Activated CD8-positive, alpha-beta memory T cell treated with anti-CD3 and anti-CD28 coated beads, Interleukin-2, amount 10 ng/mL, durations not matched to agents 7 days and 5 days (primary cell): Measurements from ENCODE around the gene CXXC1. TPM values are rescaled to one million over a fixed set of nuclear protein-coding genes. Genes with fewer than 3 reads are reported as not detected.

Experiments
- ATAC-seq: fragments of 150-1000 bp; cut with Tn5 transposase; one replicate; pipeline ENCODE4 v1.10.0; 2021; ENCODE audit warnings: moderate library complexity
- CTCF ChIA-PET: fragments of 350-600 bp; sonication (Branson Sonifier 250); formaldehyde crosslinking; loops from one replicate; lab custom pipeline; 2021; ENCODE audit warnings: antibody characterized with exemption; lab: Charles Lee
- DNase-seq: peaks from one replicate; pipeline ENCODE4 v3.0.0-alpha.2; 2020
- H3K27ac Mint-ChIP-seq: one replicate; pipeline ENCODE4 v1.8.0; 2021; ENCODE audit warnings: mild to moderate bottlenecking, mixed read lengths
- H3K27me3 Mint-ChIP-seq: one replicate; pipeline ENCODE4 v1.8.0; 2021; ENCODE audit warnings: mixed read lengths
- H3K36me3 Mint-ChIP-seq: one replicate; pipeline ENCODE4 v1.8.0; 2021; ENCODE audit warnings: mild to moderate bottlenecking, mixed read lengths
- H3K4me1 Mint-ChIP-seq: one replicate; pipeline ENCODE4 v1.8.0; 2021; ENCODE audit warnings: mixed read lengths
- H3K4me3 Mint-ChIP-seq: one replicate; pipeline ENCODE4 v1.8.0; 2021; ENCODE audit warnings: mild to moderate bottlenecking, moderate library complexity, mixed read lengths
- H3K9me3 Mint-ChIP-seq: one replicate; pipeline ENCODE4 v1.8.0; 2022; ENCODE audit warnings: low read depth, mixed read lengths
- total RNA-seq, 2 experiments: library from RNA; stranded (reverse); gene quantifications; one replicate each; pipeline ENCODE4 v1.2.3, GENCODE V29; 2021

The CXXC1 gene
- total RNA-seq, 2 experiments from 2014 or later, result 128 to 150 TPM

DNA sequence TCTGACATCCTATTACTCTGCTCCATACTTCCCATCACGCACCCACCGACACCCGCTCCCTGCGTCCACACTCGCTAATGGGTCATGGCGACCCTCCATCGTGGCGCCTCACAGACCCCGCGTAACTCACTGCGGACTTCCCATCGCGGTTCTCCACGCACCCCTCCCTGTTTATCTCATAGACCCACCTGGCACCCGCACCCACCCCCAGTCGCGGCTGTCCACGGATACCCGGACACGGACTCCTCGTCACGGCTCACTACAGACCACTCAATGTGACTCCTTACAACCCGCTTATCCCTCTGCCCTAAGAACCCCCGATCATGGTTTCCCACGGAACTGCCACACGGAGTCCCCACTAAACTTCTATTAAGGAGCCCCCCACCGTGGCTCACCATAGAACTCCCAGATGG is 458 bp downstream of the CXXC1 start:
- Mint-ChIP-seq H3K4me1 (peaks cover 45% of the 10 kb centered on the region), H3K27ac (peak overlapping the region; percentile 94), H3K27me3 (no peaks in the 10 kb centered on the region), H3K9me3 (no peaks in the 10 kb centered on the region), H3K36me3 (peaks cover 40% of the 10 kb centered on the region), H3K4me3 (peak overlapping the region; percentile 92)
- CTCF ChIA-PET, result no interaction called here
- DNase-seq, result no peak
- ATAC-seq, result no peak

DNA sequence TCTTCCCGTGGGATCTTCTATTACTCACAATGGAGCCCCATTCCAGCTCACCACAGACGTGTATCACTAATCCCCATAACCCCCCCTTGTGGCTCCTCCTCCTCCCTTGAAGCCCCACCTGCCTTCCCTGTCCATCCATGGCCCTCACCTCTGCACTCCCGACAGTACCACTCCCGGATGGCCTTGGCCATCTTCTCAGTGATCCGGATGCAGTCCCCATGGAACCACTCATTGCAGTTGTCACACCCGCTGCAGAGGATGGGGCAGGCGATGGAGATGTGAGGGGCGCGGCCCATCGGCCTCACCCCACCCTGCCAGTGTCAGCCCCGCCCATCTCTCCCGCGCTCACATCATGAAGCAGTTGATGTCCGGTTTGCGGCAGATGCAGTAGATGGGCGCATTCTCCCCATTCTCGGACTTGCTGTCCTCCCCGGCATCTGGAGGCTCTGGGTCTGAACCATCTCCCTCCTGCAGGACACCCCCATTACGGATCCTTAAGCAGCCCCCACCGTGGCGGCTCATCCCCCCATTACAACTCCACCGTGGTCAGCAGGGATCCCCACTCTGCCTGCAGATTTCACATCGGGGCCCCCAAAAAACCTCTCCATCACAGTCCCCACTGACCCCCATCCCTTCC is 983 bp downstream of the CXXC1 start:
- peaks cover 40% of the 10 kb centered on the region for H3K36me3 Mint-ChIP-seq
- H3K4me1 Mint-ChIP-seq, result peaks cover 45% of the 10 kb centered on the region
- ATAC-seq (no peak), DNase-seq (peak; percentile 80)
- H3K27me3 Mint-ChIP-seq, result no peaks in the 10 kb centered on the region
- no peaks in the 10 kb centered on the region for H3K9me3 Mint-ChIP-seq
- H3K27ac Mint-ChIP-seq, result peak overlapping the region; percentile 94
- CTCF ChIA-PET, result no interaction called here
- peak overlapping the region; percentile 92 for H3K4me3 Mint-ChIP-seq

DNA sequence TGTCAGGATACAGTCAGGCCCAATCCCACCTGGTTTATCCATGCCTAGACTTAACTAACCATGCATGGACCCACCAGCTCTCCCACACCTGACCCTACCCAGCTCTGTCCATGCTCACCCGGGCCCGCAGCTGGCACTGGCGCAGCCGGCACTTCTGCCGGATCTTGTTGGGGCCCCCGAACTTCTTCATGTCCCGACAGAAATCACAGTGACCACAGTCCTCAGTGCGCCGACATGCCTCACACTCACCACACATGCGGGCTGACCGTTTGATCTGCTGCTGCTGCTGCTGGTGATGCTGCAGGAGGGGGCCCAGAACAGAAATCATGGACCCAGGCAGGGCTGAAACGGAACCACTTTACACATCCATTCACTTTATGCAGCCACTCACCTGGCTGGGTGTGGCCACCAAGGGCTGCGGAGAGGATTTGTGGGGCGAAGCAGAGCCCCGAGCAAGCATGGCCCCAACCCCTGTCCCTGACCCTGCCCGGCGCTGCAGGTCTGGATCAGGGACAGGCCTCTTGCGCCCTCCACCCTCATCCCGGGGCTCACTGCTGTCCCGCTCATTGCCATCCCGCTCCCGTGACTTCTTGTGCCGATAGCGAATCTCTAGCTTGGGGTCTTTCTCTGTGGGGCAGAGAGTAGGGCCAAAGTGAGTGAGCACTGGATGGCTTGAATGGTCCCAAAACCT is 1.7 kb downstream of the CXXC1 start:
- DNase-seq, result no peak
- Mint-ChIP-seq H3K27me3 (no peaks in the 10 kb centered on the region), H3K9me3 (no peaks in the 10 kb centered on the region), H3K4me3 (peak overlapping the region; percentile 92), H3K27ac (peak overlapping the region; percentile 94), H3K4me1 (peaks cover 45% of the 10 kb centered on the region), H3K36me3 (peaks cover 44% of the 10 kb centered on the region)
- no peak for ATAC-seq
- CTCF ChIA-PET, result no interaction called here

DNA sequence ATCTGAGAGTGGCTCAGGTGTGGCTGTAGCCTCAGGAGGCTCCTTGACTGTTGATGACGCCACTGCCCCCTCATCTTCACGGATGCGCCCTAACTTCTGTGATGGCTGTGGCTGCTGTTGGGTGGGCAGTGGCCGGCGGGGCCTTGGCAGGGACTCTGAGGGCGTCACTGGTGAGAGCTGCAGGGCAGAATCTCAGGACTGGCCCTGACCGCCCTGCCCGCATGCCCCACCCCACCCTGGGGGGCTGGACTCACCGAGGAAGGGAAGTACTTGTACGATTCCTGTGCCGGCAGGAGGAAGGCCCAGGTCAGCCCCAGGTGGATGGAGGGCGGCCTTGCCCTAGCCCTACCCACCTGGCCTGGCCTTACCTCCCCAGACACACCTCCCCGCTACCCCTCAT is 2.4 kb downstream of the CXXC1 start:
- Mint-ChIP-seq H3K36me3 (peaks cover 48% of the 10 kb centered on the region), H3K27me3 (no peaks in the 10 kb centered on the region), H3K9me3 (no peaks in the 10 kb centered on the region), H3K4me3 (no peak overlapping the region), H3K27ac (no peak overlapping the region), H3K4me1 (peaks cover 50% of the 10 kb centered on the region)
- CTCF ChIA-PET, result no interaction called here
- ATAC-seq (no peak), DNase-seq (no peak)

DNA sequence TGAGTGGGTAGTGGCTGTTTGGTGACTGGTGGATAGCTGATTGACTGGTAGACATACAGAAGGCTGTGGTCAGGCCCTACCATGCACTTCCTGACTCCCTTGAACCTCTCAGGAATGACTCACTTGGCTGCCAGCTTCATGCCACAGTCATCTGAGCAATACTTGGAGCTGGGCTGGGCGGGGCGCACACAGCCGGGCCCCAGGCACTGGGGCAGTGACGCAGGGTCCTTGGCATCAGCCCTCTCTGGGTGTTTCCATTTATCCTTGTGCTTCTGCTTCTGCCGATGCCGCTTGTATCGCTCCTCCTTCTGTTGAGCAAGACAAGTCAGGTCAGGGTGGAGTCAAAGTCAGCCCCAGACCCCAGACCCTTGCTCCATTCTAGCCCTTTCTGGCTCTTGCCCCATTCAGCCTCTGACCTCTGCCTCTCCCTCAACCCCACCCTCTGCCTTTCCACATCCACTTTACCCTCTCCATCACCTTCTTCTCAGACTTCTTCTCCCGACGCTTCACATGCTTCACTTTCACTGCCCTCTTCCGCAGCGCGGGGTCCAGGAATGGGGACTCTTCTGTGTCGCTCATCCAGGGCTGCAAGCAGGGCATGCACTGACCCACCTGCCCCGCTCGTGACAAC is 3.1 kb downstream of the CXXC1 start:
- Mint-ChIP-seq H3K4me1 (peaks cover 56% of the 10 kb centered on the region), H3K4me3 (no peak overlapping the region), H3K27ac (peak overlapping the region; percentile 41), H3K27me3 (no peaks in the 10 kb centered on the region), H3K9me3 (no peaks in the 10 kb centered on the region), H3K36me3 (peaks cover 48% of the 10 kb centered on the region)
- no peak for DNase-seq
- CTCF ChIA-PET, result no interaction called here
- ATAC-seq, result no peak

DNA sequence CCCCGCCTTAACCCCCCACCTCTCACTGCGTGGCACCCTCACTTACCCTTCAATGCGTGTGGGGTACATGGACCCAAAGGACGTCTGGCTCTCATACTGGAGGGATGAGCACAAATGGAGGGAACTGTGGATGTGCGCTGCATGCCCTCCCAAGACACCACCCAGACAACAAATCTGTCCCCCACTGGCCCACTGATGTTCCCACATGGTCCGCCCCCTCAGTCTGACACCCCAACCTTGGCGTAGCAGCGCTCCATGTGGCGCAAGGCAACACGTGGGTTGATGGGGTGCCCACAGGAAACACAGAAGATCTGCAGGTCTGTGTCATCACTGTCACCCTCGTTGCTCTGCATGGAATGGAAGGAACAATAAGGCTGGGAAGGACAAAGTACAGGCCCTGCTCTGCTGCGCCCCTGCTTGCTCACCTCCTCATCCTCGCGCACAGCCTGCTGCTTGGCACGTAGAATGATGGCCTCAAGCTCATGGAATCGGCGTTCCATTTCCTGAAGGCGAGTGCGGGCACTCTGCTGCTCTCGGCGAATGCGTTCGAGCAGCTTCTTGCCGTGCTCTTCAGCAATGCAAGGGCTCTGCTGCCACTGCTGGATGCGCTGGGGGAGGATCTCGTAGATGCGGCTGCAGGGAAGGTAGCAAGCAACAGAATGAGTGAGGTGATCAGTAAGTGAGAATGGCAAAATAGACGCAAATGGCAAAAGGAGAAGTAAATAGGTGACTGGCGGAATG is 3.9 kb downstream of the CXXC1 start:
- CTCF ChIA-PET, result interaction anchor here (2.9 kb wide), 1 partner anchor 15 kb away, joined by 16 read pairs; no protein-coding TSS in a partner anchor
- no peak for ATAC-seq
- Mint-ChIP-seq H3K36me3 (peaks cover 54% of the 10 kb centered on the region), H3K27ac (peak overlapping the region; percentile 41), H3K27me3 (no peaks in the 10 kb centered on the region), H3K4me3 (no peak overlapping the region), H3K4me1 (peaks cover 58% of the 10 kb centered on the region), H3K9me3 (no peaks in the 10 kb centered on the region)
- DNase-seq, result peak; percentile 52

DNA sequence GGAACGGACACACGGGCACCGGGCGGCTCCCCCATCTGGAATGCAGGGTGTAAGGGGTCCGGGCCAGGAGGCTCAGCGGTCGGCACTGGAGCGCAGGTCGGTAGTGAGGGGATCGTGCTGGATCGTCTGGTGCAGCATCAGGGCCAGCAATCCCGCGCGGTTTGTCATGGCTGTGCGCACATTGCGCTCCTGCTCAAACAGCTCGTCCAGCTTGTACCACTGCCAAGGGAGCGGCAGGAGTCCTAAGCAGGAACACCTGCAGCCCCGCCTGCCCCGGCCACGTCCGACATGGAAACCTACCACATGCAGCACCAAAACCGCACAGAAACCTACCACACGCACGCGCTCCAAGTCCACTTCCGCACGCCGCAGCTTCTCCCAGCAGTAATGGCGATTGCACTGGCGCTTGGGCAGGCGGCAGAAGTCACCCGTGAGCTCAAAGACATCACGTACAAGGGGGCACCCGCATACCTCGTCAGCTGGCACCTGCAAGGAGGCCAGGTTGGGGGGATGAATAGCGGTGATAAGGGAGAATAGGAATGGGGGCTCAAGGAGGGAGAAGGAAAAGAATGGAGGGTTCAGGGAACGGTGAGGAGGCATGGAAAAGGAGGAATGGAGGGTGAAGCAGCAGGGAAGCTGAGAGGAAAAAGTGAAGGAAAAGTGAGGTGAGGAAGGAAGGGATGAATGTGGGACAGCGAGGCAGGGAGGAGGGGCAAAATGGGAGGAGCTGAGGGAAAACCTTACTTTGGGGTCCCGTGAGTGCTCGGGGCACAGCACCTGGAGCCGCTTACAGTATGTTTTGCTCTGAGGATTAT is 4.8 kb downstream of the CXXC1 start:
- Mint-ChIP-seq H3K4me3 (peak overlapping the region; percentile 1), H3K27me3 (no peaks in the 10 kb centered on the region), H3K36me3 (peaks cover 57% of the 10 kb centered on the region), H3K27ac (peak overlapping the region; percentile 95), H3K9me3 (no peaks in the 10 kb centered on the region), H3K4me1 (peaks cover 60% of the 10 kb centered on the region)
- ATAC-seq (no peak), DNase-seq (no peak)
- CTCF ChIA-PET, result interaction anchor here (1.3 to 2.9 kb wide), 4 partner anchors 8 to 147 kb away, joined by 3 to 16 read pairs (median 4); no protein-coding TSS in a partner anchor

DNA sequence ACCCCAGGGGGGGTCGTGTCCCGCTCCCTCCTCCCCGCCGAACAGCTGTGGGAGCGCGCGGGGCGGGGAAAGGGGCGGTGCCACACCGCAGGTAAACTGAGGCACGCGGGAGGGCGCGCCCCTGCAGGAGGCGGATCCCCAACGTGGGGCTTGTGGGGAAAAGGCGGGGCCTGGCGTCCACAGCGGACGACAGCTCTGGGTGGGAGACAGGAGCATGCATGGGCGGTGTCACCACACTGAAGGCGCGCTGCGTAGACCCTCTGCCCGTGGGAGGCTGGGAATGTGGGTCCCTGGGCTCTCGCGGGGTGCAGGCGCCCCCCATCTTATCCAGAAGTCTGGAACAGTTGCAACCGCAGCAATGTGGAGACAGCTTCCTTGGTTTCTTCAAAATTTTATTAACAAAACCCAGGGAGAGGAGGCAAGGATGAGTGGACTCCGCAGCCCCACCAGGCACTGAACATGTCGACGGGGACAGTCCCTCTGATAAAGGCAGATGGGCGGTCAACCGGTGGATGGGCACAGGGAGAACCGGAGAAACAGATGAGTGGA is 5.4 kb downstream of the CXXC1 start:
- no peak for DNase-seq
- H3K27me3 Mint-ChIP-seq, result no peaks in the 10 kb centered on the region
- ATAC-seq, result no peak
- H3K27ac Mint-ChIP-seq, result peak overlapping the region; percentile 95
- peaks cover 60% of the 10 kb centered on the region for H3K4me1 Mint-ChIP-seq
- H3K4me3 Mint-ChIP-seq, result peak overlapping the region; percentile 99
- H3K9me3 Mint-ChIP-seq, result no peaks in the 10 kb centered on the region
- CTCF ChIA-PET, result interaction anchor here (0.7 to 2.9 kb wide), 8 partner anchors 8 to 148 kb away, joined by 3 to 22 read pairs (median 6); partner anchors contain the start of gene CFAP53
- peaks cover 53% of the 10 kb centered on the region for H3K36me3 Mint-ChIP-seq

DNA sequence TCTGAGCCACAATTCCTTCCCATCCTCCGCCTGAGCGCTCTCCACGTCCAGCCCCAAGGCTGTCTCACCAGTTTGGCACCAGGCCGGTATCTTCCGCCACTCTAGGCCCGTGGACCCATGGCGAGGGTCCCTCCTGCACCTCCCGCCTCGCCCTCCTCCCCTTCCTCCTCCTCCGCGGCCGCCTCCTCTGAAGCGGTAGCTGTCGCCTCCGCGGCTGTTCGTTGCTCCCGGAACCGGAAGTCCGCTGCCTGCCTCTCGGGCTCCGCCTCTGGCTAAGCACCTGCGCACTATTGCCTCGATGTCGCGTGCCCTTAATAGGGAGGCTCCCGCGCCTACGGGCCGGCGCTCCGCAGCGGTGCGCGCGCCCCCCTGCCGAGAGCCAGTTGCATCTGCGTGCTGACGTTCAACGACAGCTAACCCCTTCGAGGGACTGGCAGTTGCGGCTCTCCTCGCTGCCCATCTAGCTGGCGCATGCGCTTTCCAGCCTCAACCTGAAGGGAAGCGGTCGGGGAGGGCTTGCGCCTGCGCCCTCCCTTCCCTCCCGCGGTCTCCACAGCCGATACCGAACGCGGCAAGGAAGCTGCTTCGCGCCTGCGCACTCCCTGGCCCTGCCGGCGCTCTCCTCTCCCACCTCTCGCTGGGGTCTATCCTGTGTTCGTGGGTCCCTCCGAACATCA is 6.1 kb downstream of the CXXC1 start, which contains the start of gene MBD1:
TSS of gene MBD1 (minus strand) at position 229 of the 677 bp plus-strand sequence. CDS start 1,531 bp downstream, outside the sequence.
- H3K27ac Mint-ChIP-seq, result peak within 1 kb of the TSS; percentile 95
- CTCF ChIA-PET, result interaction anchor here (0.7 to 2.9 kb wide), 8 partner anchors 9 to 148 kb away, joined by 3 to 22 read pairs (median 6); partner anchors contain the start of gene CFAP53
- H3K9me3 Mint-ChIP-seq, result no peaks in the 10 kb centered on the region
- no peaks in the 10 kb centered on the region for H3K27me3 Mint-ChIP-seq
- peaks cover 54% of the 10 kb centered on the region for H3K4me1 Mint-ChIP-seq
- DNase-seq (peak; percentile 98), ATAC-seq (peak; percentile 92)
- peaks cover 58% of the 10 kb centered on the region for H3K36me3 Mint-ChIP-seq
- peak within 1 kb of the TSS; percentile 99 for H3K4me3 Mint-ChIP-seq

DNA sequence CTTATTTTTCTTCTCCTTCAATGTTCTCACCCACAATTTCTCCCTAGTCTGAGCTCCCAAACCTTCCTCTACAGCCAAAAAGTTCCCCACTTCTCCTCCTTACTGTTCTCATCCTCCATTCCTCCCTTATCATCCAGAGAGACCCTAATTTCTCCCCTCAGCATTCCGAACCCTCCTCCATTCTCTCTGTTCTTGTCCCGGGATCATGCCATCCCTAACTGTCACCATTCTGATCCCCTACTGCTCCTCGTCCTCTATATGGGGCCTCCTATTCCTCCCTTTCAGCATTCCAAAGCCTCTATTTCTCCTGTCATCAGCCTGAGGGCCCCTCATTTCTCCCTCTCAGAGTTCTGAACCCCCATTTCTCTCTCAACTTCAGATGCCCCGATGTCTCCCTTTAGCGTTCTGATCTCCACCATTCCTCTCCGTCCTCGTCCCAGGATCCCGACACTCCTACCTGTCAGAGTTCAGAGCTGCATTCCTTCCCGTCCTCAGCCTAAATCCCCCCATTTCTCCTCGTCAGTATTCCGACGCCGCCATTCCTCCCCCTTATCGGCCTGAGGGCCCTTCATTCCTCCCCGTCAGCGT is 6.7 kb downstream of the CXXC1 start:
- H3K9me3 Mint-ChIP-seq, result no peaks in the 10 kb centered on the region
- DNase-seq (no peak), ATAC-seq (no peak)
- H3K4me1 Mint-ChIP-seq, result peaks cover 49% of the 10 kb centered on the region
- peaks cover 60% of the 10 kb centered on the region for H3K36me3 Mint-ChIP-seq
- CTCF ChIA-PET, result interaction anchor here (1.0 to 2.9 kb wide), 4 partner anchors 9 to 76 kb away, joined by 6 to 22 read pairs (median 11); partner anchors contain the start of gene CFAP53
- peak overlapping the region; percentile 95 for H3K27ac Mint-ChIP-seq
- H3K27me3 Mint-ChIP-seq, result no peaks in the 10 kb centered on the region
- peak overlapping the region; percentile 99 for H3K4me3 Mint-ChIP-seq

DNA sequence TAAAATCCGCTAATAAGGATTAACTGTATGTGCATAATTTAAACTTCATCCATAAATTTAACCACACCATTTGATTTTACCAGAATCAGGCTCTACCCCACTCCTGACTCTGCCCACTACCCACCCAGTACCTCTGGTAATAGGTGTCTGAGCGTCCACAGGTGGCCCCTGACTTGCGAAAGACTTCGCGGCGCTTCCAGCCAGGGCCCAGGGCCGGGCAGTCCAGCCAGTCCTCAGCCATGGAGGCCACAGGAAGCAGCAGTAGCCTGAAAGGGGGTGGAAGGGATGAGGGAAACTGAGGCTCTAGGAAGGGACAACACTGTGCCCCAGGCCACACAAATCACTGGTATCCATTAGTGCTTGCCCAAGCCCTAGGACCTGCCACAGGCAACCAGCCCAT is 7.7 kb downstream of the CXXC1 start:
- peaks cover 62% of the 10 kb centered on the region for H3K36me3 Mint-ChIP-seq
- H3K27ac Mint-ChIP-seq, result peak overlapping the region; percentile 95
- no peak for DNase-seq
- no peaks in the 10 kb centered on the region for H3K9me3 Mint-ChIP-seq
- no peak for ATAC-seq
- H3K27me3 Mint-ChIP-seq, result no peaks in the 10 kb centered on the region
- H3K4me3 Mint-ChIP-seq, result peak overlapping the region; percentile 99
- H3K4me1 Mint-ChIP-seq, result peaks cover 44% of the 10 kb centered on the region
- CTCF ChIA-PET, result interaction anchor here (2.1 kb wide), 1 partner anchor 11 kb away, joined by 12 read pairs; no protein-coding TSS in a partner anchor
